Spleen (tissue), 7 donors: ENCODE results near the gene ARL6IP6.
"Not testable (repeated sequence)": the region's sequence is repeated elsewhere in the genome, so short reads cannot be mapped to it uniquely, and the experiment has no call there.

Experiments
- POLR2A ChIP-seq, 3 donors: fragments of 450-650 bp; IDR thresholded peaks; one replicate each; pipeline ENCODE4 v1.5.1; 2017; ENCODE audit warnings: antibody characterized with exemption in 3 of 3, mild to moderate bottlenecking in 1 of 3
- POLR2AphosphoS5 ChIP-seq, 3 donors: sonication (generic); formaldehyde crosslinking; IDR thresholded peaks; one replicate each; pipeline ENCODE4 v1.5.1; 2017; ENCODE audit warnings: antibody characterized with exemption in 3 of 3
- TF ChIP-seq, protein P1 (sequence below), 11 experiments: fragments of 200-600 bp in 7 of 11; fragments of 450-650 bp in 4 of 11; sonication (generic) in 4 of 11; IDR thresholded peaks in 8 of 11; conservative IDR thresholded peaks in 3 of 11; 1 replicate in 7 of 11; 2 replicates in 4 of 11; pipeline versions ENCODE4 v1.4.0 to v1.8.0; 2016 to 2021; ENCODE audit warnings: antibody characterized with exemption in 11 of 11, inconsistent platforms in 4 of 11, mild to moderate bottlenecking in 1 of 11
- donor health status: DM: no; HTN: no; CAD: no; lungs with moderate emphysema.
- donor health status: DM: no; HTN: no; CAD: no.
- donor health status: DM: no; HTN: no; CAD: no.

DNA sequence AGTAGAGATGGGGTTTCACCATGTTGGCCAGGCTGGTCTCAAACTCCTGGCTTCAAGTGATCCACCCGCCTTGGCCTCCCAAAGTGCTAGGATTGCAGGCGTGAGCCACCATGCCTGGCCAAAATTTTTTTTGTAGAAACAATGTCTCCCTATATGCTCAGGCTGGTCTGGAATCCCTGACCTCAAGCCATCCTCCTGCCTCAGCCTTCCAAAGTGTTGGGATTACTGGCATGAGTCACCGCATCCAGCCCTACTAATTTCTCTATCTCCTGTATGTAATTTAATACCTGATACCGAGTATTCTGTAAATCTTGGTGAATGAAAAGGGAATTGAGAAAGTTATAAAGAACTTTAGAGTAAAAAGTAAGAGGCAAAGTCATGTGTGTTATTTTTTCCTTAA, 29.3 kb downstream of the ARL6IP6 start:
- TF ChIP-seq, protein P1, sequence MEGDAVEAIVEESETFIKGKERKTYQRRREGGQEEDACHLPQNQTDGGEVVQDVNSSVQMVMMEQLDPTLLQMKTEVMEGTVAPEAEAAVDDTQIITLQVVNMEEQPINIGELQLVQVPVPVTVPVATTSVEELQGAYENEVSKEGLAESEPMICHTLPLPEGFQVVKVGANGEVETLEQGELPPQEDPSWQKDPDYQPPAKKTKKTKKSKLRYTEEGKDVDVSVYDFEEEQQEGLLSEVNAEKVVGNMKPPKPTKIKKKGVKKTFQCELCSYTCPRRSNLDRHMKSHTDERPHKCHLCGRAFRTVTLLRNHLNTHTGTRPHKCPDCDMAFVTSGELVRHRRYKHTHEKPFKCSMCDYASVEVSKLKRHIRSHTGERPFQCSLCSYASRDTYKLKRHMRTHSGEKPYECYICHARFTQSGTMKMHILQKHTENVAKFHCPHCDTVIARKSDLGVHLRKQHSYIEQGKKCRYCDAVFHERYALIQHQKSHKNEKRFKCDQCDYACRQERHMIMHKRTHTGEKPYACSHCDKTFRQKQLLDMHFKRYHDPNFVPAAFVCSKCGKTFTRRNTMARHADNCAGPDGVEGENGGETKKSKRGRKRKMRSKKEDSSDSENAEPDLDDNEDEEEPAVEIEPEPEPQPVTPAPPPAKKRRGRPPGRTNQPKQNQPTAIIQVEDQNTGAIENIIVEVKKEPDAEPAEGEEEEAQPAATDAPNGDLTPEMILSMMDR (IDR thresholded peaks at IDR 0.05 in 8 of 11, conservative IDR thresholded peaks at IDR 0.05 in 3 of 11): not testable (repeated sequence)
- not testable (repeated sequence) for TF ChIP-seq POLR2A, POLR2AphosphoS5 (IDR thresholded peaks at IDR 0.05)
